GM23338 (cell line): ENCODE results near the gene CD177. TPM values are rescaled to one million over a fixed set of nuclear protein-coding genes. Genes with fewer than 3 reads are reported as not detected.

ENCODE experiments used
- EZH2 ChIP-seq: fragments of 200-600 bp; sonication (generic); IDR thresholded peaks from one replicate; pipeline ENCODE4 v1.8.0; 2017; ENCODE audit warnings: antibody characterized with exemption, mild to moderate bottlenecking, low read depth; ENCODE audit not compliant: unreplicated experiment
- EZH2phosphoT487 ChIP-seq: fragments of 200-600 bp; sonication (generic); IDR thresholded peaks from one replicate; pipeline ENCODE4 v1.8.1; 2018; ENCODE audit warnings: antibody characterized with exemption; ENCODE audit not compliant: unreplicated experiment
- NANOG ChIP-seq: IDR thresholded peaks from 2 replicates; pipeline ENCODE4 v1.6.1; 2016; ENCODE audit warnings: antibody characterized with exemption, borderline replicate concordance
- POLR2AphosphoS5 ChIP-seq: IDR thresholded peaks from 2 replicates; pipeline ENCODE4 v1.6.1; 2016; ENCODE audit warnings: antibody characterized with exemption, low read depth
- ZNF114 ChIP-seq: fragments of 250-450 bp; sonication (Bioruptor Pico); IDR thresholded peaks from 2 replicates; pipeline ENCODE4 v1.5.0; 2020; ENCODE audit warnings: mild to moderate bottlenecking, moderate library complexity
- polyA plus RNA-seq: library from polyadenylated mRNA; unstranded; fragments of >200 nt; fragmentation: Nextera tagmentation; extraction: Ambion mirVana; gene quantifications from 2 replicates; pipeline ENCODE4 v1.2.1, GENCODE V29; 2016
- total RNA-seq: library from RNA; depleted of rRNA; stranded (reverse); fragments of >200 nt; shearing (Covaris generic); gene quantifications from 2 replicates; pipeline ENCODE4 v1.2.3, GENCODE V29; 2014
- TF ChIP-seq, protein P1 (sequence below): fragments of 250-450 bp; sonication (Bioruptor Pico); IDR thresholded peaks from 2 replicates; pipeline ENCODE4 v1.5.0; 2020; ENCODE audit warnings: mild to moderate bottlenecking, moderate library complexity
- TF ChIP-seq, protein P2 (sequence below): IDR thresholded peaks from one replicate; pipeline ENCODE4 v1.6.1; 2018; ENCODE audit warnings: antibody characterized with exemption; ENCODE audit not compliant: unreplicated experiment
- TF ChIP-seq, protein P3 (sequence below): IDR thresholded peaks from 2 replicates; pipeline ENCODE4 v1.6.1; 2016; ENCODE audit warnings: antibody characterized with exemption

CD177 gene
- total and polyA plus RNA-seq, 2 experiments from 2014 or later = 0.50 to 0.90 TPM

DNA sequence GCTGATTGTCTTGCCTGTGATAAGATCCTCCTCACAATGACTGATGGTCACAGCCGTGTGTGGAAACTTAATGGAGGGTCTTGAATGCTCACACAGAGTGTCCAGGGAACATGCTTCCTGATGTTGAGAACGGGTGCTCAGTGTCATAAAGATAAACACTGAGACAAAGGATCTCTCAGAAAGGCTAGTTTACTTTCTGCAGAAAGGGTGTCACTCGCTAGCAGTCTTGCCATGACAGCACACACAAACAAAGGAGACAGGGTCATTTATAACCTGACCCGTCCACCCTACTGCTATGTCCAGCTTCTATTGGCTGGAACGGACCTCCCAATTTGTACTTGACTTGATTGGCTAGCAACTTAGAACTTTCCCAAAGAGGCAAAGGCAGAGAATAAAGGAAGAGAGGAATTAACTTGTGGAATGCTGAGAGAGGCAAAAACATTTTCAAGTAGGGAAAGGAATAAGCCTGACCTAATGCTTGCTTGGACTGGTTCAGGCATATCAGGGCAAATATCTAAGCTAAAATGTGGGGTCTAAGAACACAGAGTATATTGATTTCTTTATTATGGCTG lies 45.2 kb upstream of the CD177 start (continued):
- TF ChIP-seq, protein P1, sequence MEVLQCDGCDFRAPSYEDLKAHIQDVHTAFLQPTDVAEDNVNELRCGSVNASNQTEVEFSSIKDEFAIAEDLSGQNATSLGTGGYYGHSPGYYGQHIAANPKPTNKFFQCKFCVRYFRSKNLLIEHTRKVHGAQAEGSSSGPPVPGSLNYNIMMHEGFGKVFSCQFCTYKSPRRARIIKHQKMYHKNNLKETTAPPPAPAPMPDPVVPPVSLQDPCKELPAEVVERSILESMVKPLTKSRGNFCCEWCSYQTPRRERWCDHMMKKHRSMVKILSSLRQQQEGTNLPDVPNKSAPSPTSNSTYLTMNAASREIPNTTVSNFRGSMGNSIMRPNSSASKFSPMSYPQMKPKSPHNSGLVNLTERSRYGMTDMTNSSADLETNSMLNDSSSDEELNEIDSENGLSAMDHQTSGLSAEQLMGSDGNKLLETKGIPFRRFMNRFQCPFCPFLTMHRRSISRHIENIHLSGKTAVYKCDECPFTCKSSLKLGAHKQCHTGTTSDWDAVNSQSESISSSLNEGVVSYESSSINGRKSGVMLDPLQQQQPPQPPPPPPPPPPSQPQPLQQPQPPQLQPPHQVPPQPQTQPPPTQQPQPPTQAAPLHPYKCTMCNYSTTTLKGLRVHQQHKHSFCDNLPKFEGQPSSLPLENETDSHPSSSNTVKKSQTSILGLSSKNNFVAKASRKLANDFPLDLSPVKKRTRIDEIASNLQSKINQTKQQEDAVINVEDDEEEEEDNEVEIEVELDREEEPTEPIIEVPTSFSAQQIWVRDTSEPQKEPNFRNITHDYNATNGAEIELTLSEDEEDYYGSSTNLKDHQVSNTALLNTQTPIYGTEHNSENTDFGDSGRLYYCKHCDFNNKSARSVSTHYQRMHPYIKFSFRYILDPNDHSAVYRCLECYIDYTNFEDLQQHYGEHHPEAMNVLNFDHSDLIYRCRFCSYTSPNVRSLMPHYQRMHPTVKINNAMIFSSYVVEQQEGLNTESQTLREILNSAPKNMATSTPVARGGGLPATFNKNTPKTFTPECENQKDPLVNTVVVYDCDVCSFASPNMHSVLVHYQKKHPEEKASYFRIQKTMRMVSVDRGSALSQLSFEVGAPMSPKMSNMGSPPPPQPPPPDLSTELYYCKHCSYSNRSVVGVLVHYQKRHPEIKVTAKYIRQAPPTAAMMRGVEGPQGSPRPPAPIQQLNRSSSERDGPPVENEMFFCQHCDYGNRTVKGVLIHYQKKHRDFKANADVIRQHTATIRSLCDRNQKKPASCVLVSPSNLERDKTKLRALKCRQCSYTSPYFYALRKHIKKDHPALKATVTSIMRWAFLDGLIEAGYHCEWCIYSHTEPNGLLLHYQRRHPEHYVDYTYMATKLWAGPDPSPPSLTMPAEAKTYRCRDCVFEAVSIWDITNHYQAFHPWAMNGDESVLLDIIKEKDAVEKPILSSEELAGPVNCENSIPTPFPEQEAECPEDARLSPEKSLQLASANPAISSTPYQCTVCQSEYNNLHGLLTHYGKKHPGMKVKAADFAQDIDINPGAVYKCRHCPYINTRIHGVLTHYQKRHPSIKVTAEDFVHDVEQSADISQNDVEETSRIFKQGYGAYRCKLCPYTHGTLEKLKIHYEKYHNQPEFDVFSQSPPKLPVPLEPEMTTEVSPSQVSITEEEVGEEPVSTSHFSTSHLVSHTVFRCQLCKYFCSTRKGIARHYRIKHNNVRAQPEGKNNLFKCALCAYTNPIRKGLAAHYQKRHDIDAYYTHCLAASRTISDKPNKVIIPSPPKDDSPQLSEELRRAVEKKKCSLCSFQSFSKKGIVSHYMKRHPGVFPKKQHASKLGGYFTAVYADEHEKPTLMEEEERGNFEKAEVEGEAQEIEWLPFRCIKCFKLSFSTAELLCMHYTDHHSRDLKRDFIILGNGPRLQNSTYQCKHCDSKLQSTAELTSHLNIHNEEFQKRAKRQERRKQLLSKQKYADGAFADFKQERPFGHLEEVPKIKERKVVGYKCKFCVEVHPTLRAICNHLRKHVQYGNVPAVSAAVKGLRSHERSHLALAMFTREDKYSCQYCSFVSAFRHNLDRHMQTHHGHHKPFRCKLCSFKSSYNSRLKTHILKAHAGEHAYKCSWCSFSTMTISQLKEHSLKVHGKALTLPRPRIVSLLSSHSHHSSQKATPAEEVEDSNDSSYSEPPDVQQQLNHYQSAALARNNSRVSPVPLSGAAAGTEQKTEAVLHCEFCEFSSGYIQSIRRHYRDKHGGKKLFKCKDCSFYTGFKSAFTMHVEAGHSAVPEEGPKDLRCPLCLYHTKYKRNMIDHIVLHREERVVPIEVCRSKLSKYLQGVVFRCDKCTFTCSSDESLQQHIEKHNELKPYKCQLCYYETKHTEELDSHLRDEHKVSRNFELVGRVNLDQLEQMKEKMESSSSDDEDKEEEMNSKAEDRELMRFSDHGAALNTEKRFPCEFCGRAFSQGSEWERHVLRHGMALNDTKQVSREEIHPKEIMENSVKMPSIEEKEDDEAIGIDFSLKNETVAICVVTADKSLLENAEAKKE (CRISPR knock-in tag) = no peak
- TF ChIP-seq POLR2AphosphoS5 (no peak), ZNF114 (CRISPR knock-in tag) (no peak), NANOG (no peak), EZH2phosphoT487 (no peak), EZH2 (no peak)
- TF ChIP-seq, protein P2, sequence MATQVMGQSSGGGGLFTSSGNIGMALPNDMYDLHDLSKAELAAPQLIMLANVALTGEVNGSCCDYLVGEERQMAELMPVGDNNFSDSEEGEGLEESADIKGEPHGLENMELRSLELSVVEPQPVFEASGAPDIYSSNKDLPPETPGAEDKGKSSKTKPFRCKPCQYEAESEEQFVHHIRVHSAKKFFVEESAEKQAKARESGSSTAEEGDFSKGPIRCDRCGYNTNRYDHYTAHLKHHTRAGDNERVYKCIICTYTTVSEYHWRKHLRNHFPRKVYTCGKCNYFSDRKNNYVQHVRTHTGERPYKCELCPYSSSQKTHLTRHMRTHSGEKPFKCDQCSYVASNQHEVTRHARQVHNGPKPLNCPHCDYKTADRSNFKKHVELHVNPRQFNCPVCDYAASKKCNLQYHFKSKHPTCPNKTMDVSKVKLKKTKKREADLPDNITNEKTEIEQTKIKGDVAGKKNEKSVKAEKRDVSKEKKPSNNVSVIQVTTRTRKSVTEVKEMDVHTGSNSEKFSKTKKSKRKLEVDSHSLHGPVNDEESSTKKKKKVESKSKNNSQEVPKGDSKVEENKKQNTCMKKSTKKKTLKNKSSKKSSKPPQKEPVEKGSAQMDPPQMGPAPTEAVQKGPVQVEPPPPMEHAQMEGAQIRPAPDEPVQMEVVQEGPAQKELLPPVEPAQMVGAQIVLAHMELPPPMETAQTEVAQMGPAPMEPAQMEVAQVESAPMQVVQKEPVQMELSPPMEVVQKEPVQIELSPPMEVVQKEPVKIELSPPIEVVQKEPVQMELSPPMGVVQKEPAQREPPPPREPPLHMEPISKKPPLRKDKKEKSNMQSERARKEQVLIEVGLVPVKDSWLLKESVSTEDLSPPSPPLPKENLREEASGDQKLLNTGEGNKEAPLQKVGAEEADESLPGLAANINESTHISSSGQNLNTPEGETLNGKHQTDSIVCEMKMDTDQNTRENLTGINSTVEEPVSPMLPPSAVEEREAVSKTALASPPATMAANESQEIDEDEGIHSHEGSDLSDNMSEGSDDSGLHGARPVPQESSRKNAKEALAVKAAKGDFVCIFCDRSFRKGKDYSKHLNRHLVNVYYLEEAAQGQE = no peak
- TF ChIP-seq, protein P3, sequence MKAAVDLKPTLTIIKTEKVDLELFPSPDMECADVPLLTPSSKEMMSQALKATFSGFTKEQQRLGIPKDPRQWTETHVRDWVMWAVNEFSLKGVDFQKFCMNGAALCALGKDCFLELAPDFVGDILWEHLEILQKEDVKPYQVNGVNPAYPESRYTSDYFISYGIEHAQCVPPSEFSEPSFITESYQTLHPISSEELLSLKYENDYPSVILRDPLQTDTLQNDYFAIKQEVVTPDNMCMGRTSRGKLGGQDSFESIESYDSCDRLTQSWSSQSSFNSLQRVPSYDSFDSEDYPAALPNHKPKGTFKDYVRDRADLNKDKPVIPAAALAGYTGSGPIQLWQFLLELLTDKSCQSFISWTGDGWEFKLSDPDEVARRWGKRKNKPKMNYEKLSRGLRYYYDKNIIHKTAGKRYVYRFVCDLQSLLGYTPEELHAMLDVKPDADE = no peak
